ENCODE measurements around the gene DDX41. TPM values are rescaled to one million over a fixed set of nuclear protein-coding genes. Genes with fewer than 3 reads are reported as not detected.

DDX41 gene
- total and polyA plus RNA-seq, 7 donors = 47.8 to 78.4 (median 55.1) TPM

GRCh38 chr5:177555665-177556064 lies 38.9 kb upstream of the DDX41 start:
- Histone ChIP-seq H3K4me3 (no peak overlapping the region), H3K36me3 (peaks cover 0 to 9% (median 0%) of the 10 kb centered on the region in 4 donors), H3K27ac (no peak overlapping the region), H3K9me3 (no peaks in the 10 kb centered on the region), H3K4me1 (peaks cover 0 to 36% (median 15%) of the 10 kb centered on the region in 4 donors), H3K27me3 (no peaks in the 10 kb centered on the region)
- intact Hi-C loops (cut with DNase I) = loop anchor here (2.0 kb wide), 1 partner anchor 45 kb away; the partner anchor contains the start of gene B4GALT7
- TF ChIP-seq CTCF (IDR thresholded peaks at IDR 0.05) = no peak
- no peak for TF ChIP-seq POLR2A (IDR thresholded peaks at IDR 0.05)
- no peak for TF ChIP-seq POLR2AphosphoS5 (IDR thresholded peaks at IDR 0.05)
- no peak for TF ChIP-seq EP300 (IDR thresholded peaks at IDR 0.05)
- 94 to 95% methylated on average over 5 of the region's 5 CpGs for WGBS, 2 donors
- DNase-seq = no peak

GRCh38 chr5:177555228-177555627 lies 38.5 kb upstream of the DDX41 start:
- no peak for DNase-seq
- H3K4me1 ChIP-seq = peaks cover 0 to 40% (median 17%) of the 10 kb centered on the region in 4 donors
- TF ChIP-seq POLR2AphosphoS5 (IDR thresholded peaks at IDR 0.05) = no peak
- TF ChIP-seq POLR2A (IDR thresholded peaks at IDR 0.05) = no peak
- TF ChIP-seq EP300 (IDR thresholded peaks at IDR 0.05) = no peak
- no peak for TF ChIP-seq CTCF (IDR thresholded peaks at IDR 0.05)
- intact Hi-C loops (cut with DNase I) = loop anchor here (2.0 kb wide), 1 partner anchor 46 kb away; the partner anchor contains the start of gene B4GALT7
- peak overlapping the region in 1 of 4 donors; percentile 87 for H3K27ac ChIP-seq
- 94 to 98% methylated on average over 2 of the region's 2 CpGs for WGBS, 2 donors
- H3K36me3 ChIP-seq = peaks cover 0 to 13% (median 0%) of the 10 kb centered on the region in 4 donors
- H3K4me3 ChIP-seq = peak overlapping the region in 1 of 4 donors; percentile 37
- H3K9me3 ChIP-seq = no peaks in the 10 kb centered on the region
- H3K27me3 ChIP-seq = no peaks in the 10 kb centered on the region

GRCh38 chr5:177554474-177555111 lies 37.8 kb upstream of the DDX41 start, which contains the start of gene FAM193B:
FAM193B (minus strand) TSS chr5:177554563; CDS start chr5:177554458, 105 bp downstream.
- H3K4me1 ChIP-seq = peaks cover 0 to 44% (median 20%) of the 10 kb centered on the region in 4 donors
- 4 to 8% methylated on average over 49 of the region's 49 CpGs for WGBS, 2 donors
- H3K9me3 ChIP-seq = no peaks in the 10 kb centered on the region
- DNase-seq = peak; percentile 97
- intact Hi-C loops (cut with DNase I) = loop anchor here (2.0 kb wide), 1 partner anchor 46 kb away; the partner anchor contains the start of gene B4GALT7
- H3K36me3 ChIP-seq = peaks cover 0 to 15% (median 0%) of the 10 kb centered on the region in 4 donors
- H3K27me3 ChIP-seq = no peaks in the 10 kb centered on the region
- TF ChIP-seq POLR2A (IDR thresholded peaks at IDR 0.05) (no peak), EP300 (IDR thresholded peaks at IDR 0.05) (peak in 1 of 4 donors; percentile 4), CTCF (IDR thresholded peaks at IDR 0.05) (peak in 1 of 4 experiments; percentile 13), POLR2AphosphoS5 (IDR thresholded peaks at IDR 0.05) (peak in 3 of 4 donors; percentile 64 to 69 (median 66))
- peak within 1 kb of the TSS; percentile 78 to 98 (median 96) for H3K4me3 ChIP-seq
- H3K27ac ChIP-seq = peak within 1 kb of the TSS; percentile 82 to 91 (median 89)

- peaks cover 0 to 50% (median 22%) of the 10 kb centered on the region in 4 donors for H3K4me1 ChIP-seq
These were observed 37.1 kb upstream of the DDX41 start for GRCh38 chr5:177553671-177554429.

More at GRCh38 chr5:177553671-177554429, 37.1 kb upstream of the DDX41 start:
- Histone ChIP-seq H3K9me3 (no peaks in the 10 kb centered on the region), H3K27me3 (no peaks in the 10 kb centered on the region), H3K27ac (peak overlapping the region; percentile 82 to 91 (median 89)), H3K4me3 (peak overlapping the region; percentile 78 to 98 (median 96)), H3K36me3 (peaks cover 0 to 15% (median 0%) of the 10 kb centered on the region in 4 donors)
- 0% methylated on average over 72 of the region's 72 CpGs for WGBS, 2 donors
- intact Hi-C loops (cut with DNase I) = loop anchor here (2.0 kb wide), 2 partner anchors 39 to 47 kb away; partner anchors contain the start of genes B4GALT7 and TMED9
- TF ChIP-seq EP300 (IDR thresholded peaks at IDR 0.05) = no peak
- no peak for TF ChIP-seq POLR2AphosphoS5 (IDR thresholded peaks at IDR 0.05)
- TF ChIP-seq CTCF (IDR thresholded peaks at IDR 0.05) = no peak
- TF ChIP-seq POLR2A (IDR thresholded peaks at IDR 0.05) = no peak
- DNase-seq = peak; percentile 75

All from sigmoid colon (tissue), 7 donors.